HepG2 (cell line): ENCODE results near the gene GSTP1. TPM values are rescaled to one million over a fixed set of nuclear protein-coding genes. Genes with fewer than 3 reads are reported as not detected.

Experiments
- BCL3 ChIP-seq: sonication (generic); formaldehyde crosslinking; IDR thresholded peaks from 2 replicates; pipeline ENCODE4 v1.5.1; 2020; ENCODE audit warnings: mild to moderate bottlenecking, missing genetic modification reagents, moderate library complexity
- CENPX ChIP-seq: sonication (generic); formaldehyde crosslinking; IDR thresholded peaks from 2 replicates; pipeline ENCODE4 v1.9.0; 2021; ENCODE audit warnings: mild to moderate bottlenecking, missing genetic modification reagents, moderate library complexity
- GATAD2A ChIP-seq: IDR thresholded peaks from 2 replicates; pipeline ENCODE4 v1.6.1; 2016
- GLI4 ChIP-seq: sonication (generic); formaldehyde crosslinking; IDR thresholded peaks from 2 replicates; pipeline ENCODE4 v1.5.1; 2020; ENCODE audit warnings: missing genetic modification reagents, mild to moderate bottlenecking, moderate library complexity, borderline replicate concordance
- HNRNPK ChIP-seq: fragments of 200-400 bp; formaldehyde crosslinking; IDR thresholded peaks from 2 replicates; pipeline ENCODE4 v1.6.1; 2018; ENCODE audit warnings: low read length, low read depth, moderate library complexity, mild to moderate bottlenecking; ENCODE audit not compliant: poor library complexity, severe bottlenecking
- NFE2L2 ChIP-seq: fragments of 150-350 bp; IDR thresholded peaks from 2 replicates; pipeline ENCODE4 v1.6.1; 2014; ENCODE audit warnings: low read length
- NR2F1 ChIP-seq, 2 experiments: fragments of 450-650 bp in 1 of 2; formaldehyde crosslinking in 1 of 2; IDR thresholded peaks; 2 replicates each; pipeline versions ENCODE4 v1.5.0 to v1.6.1; 2016 to 2020; ENCODE audit warnings: mild to moderate bottlenecking in 1 of 2, missing compliant biosample characterization in 1 of 2, missing genetic modification reagents in 1 of 2, moderate library complexity in 1 of 2
- NR2F2 ChIP-seq: IDR thresholded peaks from 2 replicates; pipeline ENCODE4 v1.6.1; 2012; ENCODE audit warnings: low read depth, inconsistent platforms, borderline replicate concordance
- NRL ChIP-seq: sonication (generic); formaldehyde crosslinking; IDR thresholded peaks from 2 replicates; pipeline ENCODE4 v1.5.0; 2020; ENCODE audit warnings: missing genetic modification reagents, mild to moderate bottlenecking, moderate library complexity, borderline replicate concordance
- PLRG1 ChIP-seq: fragments of 450-650 bp; conservative IDR thresholded peaks from 2 replicates; pipeline ENCODE4 v1.6.1; 2016
- PTBP1 ChIP-seq: fragments of 200-400 bp; formaldehyde crosslinking; IDR thresholded peaks from 2 replicates; pipeline ENCODE4 v1.6.1; 2018; ENCODE audit warnings: low read length, low read depth; ENCODE audit not compliant: poor library complexity, severe bottlenecking
- RFX3 ChIP-seq: IDR thresholded peaks from 2 replicates; pipeline ENCODE4 v1.6.1; 2016; ENCODE audit warnings: missing biosample characterization, missing genetic modification reagents
- SALL2 ChIP-seq: sonication (generic); formaldehyde crosslinking; IDR thresholded peaks from 2 replicates; pipeline ENCODE4 v1.8.1; 2023; ENCODE audit warnings: mild to moderate bottlenecking, missing genetic modification reagents, inconsistent platforms
- SAP130 ChIP-seq: IDR thresholded peaks from 2 replicates; pipeline ENCODE4 v1.6.1; 2016; ENCODE audit warnings: low read depth
- SMARCC2 ChIP-seq: fragments of 450-650 bp; IDR thresholded peaks from 2 replicates; pipeline ENCODE4 v1.6.1; 2017; ENCODE audit warnings: antibody characterized with exemption, mild to moderate bottlenecking
- TP53 ChIP-seq: sonication (generic); formaldehyde crosslinking; conservative IDR thresholded peaks from 2 replicates; pipeline ENCODE4 v1.4.0; 2020; ENCODE audit warnings: missing genetic modification reagents
- XRCC5 ChIP-seq: fragments of 200-400 bp; formaldehyde crosslinking; optimal IDR thresholded peaks from 2 replicates; pipeline ENCODE3; 2017; ENCODE audit warnings: mild to moderate bottlenecking, low read length
- YEATS2 ChIP-seq: sonication (generic); formaldehyde crosslinking; IDR thresholded peaks from 2 replicates; pipeline ENCODE4 v1.4.0; 2020; ENCODE audit warnings: missing genetic modification reagents, borderline replicate concordance
- ZNF20 ChIP-seq: sonication (generic); formaldehyde crosslinking; IDR thresholded peaks from 2 replicates; pipeline ENCODE4 v1.4.0; 2020; ENCODE audit warnings: mild to moderate bottlenecking, moderate library complexity, missing genetic modification reagents
- ZNF282 ChIP-seq: fragments of 450-650 bp; IDR thresholded peaks from 2 replicates; pipeline ENCODE4 v1.6.1; 2018; ENCODE audit not compliant: partially characterized antibody
- ZNF446 ChIP-seq: sonication (generic); formaldehyde crosslinking; IDR thresholded peaks from 2 replicates; pipeline ENCODE4 v1.5.0; 2020; ENCODE audit warnings: mild to moderate bottlenecking, missing genetic modification reagents
- ZNF510 ChIP-seq: sonication (generic); formaldehyde crosslinking; IDR thresholded peaks from 2 replicates; pipeline ENCODE4 v1.4.0; 2020; ENCODE audit warnings: low read depth, mild to moderate bottlenecking, missing genetic modification reagents
- ZNF598 ChIP-seq: sonication (generic); formaldehyde crosslinking; IDR thresholded peaks from 2 replicates; pipeline ENCODE4 v1.5.1; 2020; ENCODE audit warnings: mild to moderate bottlenecking, missing genetic modification reagents, borderline replicate concordance
- ZNF616 ChIP-seq: sonication (generic); formaldehyde crosslinking; IDR thresholded peaks from 2 replicates; pipeline ENCODE4 v1.5.0; 2020; ENCODE audit warnings: low read depth, mild to moderate bottlenecking, missing genetic modification reagents
- ZNF660 ChIP-seq: sonication (generic); formaldehyde crosslinking; IDR thresholded peaks from 2 replicates; pipeline ENCODE4 v1.5.1; 2020; ENCODE audit warnings: mild to moderate bottlenecking, low read depth, missing genetic modification reagents, borderline replicate concordance
- ZNF772 ChIP-seq: sonication (generic); formaldehyde crosslinking; IDR thresholded peaks from 2 replicates; pipeline ENCODE4 v1.5.0; 2020; ENCODE audit warnings: mild to moderate bottlenecking, missing genetic modification reagents
- polyA plus RNA-seq, 8 experiments: library from polyadenylated mRNA; depleted of rRNA in 3 of 8; stranded (reverse) in 7 of 8; unstranded in 1 of 8; fragments of >200 nt; fragmentation: Illumina TruSeq in 4 of 8; extraction: Trizol in 4 of 8; gene quantifications; 2 replicates each; pipeline versions ENCODE4 v1.2.1 to v1.2.3, GENCODE V29; 2011 to 2016; ENCODE audit warnings: low read depth in 4 of 8, missing spikeins in 1 of 8, mixed read lengths in 1 of 8; ENCODE audit not compliant: insufficient read depth in 1 of 8
- total RNA-seq, 5 experiments: library from RNA; depleted of rRNA; stranded (reverse); fragments of >200 nt; fragmentation: Illumina TruSeq; extraction: Trizol; gene quantifications; 2 replicates each; pipeline ENCODE4 v1.2.3, GENCODE V29; 2016; ENCODE audit warnings: low read depth in 1 of 5
- TF ChIP-seq, protein P1 (sequence below): sonication (generic); formaldehyde crosslinking; IDR thresholded peaks from 2 replicates; pipeline ENCODE4 v1.8.0; 2022; ENCODE audit warnings: mild to moderate bottlenecking, missing genetic modification reagents
- TF ChIP-seq, protein P2 (sequence below): sonication (generic); formaldehyde crosslinking; IDR thresholded peaks from 2 replicates; pipeline ENCODE4 v1.4.0; 2020; ENCODE audit warnings: missing genetic modification reagents, low read depth, mild to moderate bottlenecking, borderline replicate concordance

Gene GSTP1
- total and polyA plus RNA-seq, 2 of the 13 experiments (the other 11 are each of a cell fraction or from before 2014, with no cell fraction given), result not detected

GRCh38 chr11:67606492-67607295, 23.1 kb downstream of the GSTP1 start, which contains the start of gene NDUFV1 (continued):
- peak; percentile 66 for TF ChIP-seq SALL2 (CRISPR knock-in tag)
- no peak for TF ChIP-seq PLRG1
- TF ChIP-seq NR2F1 (CRISPR knock-in tag; IDR thresholded peaks at IDR 0.05), result no peak
- TF ChIP-seq XRCC5, result peak; percentile 56
- TF ChIP-seq, protein P1, sequence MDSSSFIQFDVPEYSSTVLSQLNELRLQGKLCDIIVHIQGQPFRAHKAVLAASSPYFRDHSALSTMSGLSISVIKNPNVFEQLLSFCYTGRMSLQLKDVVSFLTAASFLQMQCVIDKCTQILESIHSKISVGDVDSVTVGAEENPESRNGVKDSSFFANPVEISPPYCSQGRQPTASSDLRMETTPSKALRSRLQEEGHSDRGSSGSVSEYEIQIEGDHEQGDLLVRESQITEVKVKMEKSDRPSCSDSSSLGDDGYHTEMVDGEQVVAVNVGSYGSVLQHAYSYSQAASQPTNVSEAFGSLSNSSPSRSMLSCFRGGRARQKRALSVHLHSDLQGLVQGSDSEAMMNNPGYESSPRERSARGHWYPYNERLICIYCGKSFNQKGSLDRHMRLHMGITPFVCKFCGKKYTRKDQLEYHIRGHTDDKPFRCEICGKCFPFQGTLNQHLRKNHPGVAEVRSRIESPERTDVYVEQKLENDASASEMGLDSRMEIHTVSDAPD (CRISPR knock-in tag), result no peak
- TF ChIP-seq YEATS2, result peak; percentile 94
- 0 out of 2 replicates have a peak, but pooled peaks have one; percentile 40 for TF ChIP-seq NRL
- no peak for TF ChIP-seq HNRNPK
- no peak for TF ChIP-seq ZNF282
- peak; percentile 90; the same call in 1 of the 2 replicates for TF ChIP-seq ZNF598 (CRISPR knock-in tag)
- no peak for TF ChIP-seq SMARCC2
- TF ChIP-seq TP53 (CRISPR knock-in tag), result no peak; the same call in 1 of the 2 replicates
- TF ChIP-seq SAP130 (CRISPR knock-in tag), result peak; percentile 95
- no peak for TF ChIP-seq CENPX (CRISPR knock-in tag)
- TF ChIP-seq PTBP1, result peak; percentile 39
- peak; percentile 82 for TF ChIP-seq ZNF772 (CRISPR knock-in tag)
- peak; percentile 17; the same call in 1 of the 2 replicates for TF ChIP-seq GATAD2A
- 0 out of 2 replicates have a peak, but pooled peaks have one; percentile 26 for TF ChIP-seq BCL3 (CRISPR knock-in tag)
- TF ChIP-seq, protein P2, sequence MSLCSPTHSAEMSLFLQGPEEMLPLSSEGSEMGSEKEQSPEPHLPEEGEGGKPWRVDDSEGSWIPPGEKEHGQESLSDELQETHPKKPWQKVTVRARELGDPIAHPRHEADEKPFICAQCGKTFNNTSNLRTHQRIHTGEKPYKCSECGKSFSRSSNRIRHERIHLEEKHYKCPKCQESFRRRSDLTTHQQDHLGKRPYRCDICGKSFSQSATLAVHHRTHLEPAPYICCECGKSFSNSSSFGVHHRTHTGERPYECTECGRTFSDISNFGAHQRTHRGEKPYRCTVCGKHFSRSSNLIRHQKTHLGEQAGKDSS (CRISPR knock-in tag), result peak; percentile 81; the same call in 1 of the 2 replicates
- no peak for TF ChIP-seq NFE2L2
- TF ChIP-seq ZNF446, result no peak
- TF ChIP-seq ZNF20, result no peak
- TF ChIP-seq RFX3 (CRISPR knock-in tag), result no peak
- TF ChIP-seq ZNF616, result peak; percentile 71; the same call in 1 of the 2 replicates
- no peak; the same call in 1 of the 2 replicates for TF ChIP-seq ZNF660 (CRISPR knock-in tag)
- no peak for TF ChIP-seq NR2F2
- no peak for TF ChIP-seq GLI4 (CRISPR knock-in tag)
- 0 out of 2 replicates have a peak, but pooled peaks have one; percentile 43 for TF ChIP-seq ZNF510 (CRISPR knock-in tag)
